ENCODE results near the gene PSMA4. TPM values are rescaled to one million over a fixed set of nuclear protein-coding genes. Genes with fewer than 3 reads are reported as not detected.

PSMA4 gene
- total RNA-seq, 1 experiment from 2014 or later = 294 TPM

DNA sequence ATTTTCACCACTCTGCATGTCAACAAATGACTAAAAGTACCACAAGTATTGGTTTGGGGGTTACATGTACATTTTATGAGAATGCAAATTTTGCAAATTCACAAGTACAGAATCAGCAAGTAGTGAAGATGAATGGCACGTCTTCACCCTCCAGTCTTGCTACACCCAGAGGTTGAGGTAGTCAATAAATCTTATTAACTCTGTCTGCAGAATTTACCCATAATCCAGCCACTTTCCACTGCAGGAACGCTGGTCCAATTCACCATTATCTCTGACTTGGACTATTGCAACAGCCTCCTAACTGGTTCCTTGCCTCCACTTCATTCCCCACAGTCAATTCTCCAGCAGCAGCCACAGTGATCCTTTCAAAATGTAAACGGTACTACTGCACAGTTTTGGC lies 10.6 kb downstream of the PSMA4 start:
- Histone ChIP-seq H3K4me1 (ENCODE audit: control insufficient read depth in 1 of 2, insufficient read depth in 2 of 2, low read length in 2 of 2) (no peaks in the 10 kb centered on the region), H3K9me2 (ENCODE audit: insufficient read depth) (no peaks in the 10 kb centered on the region), H3K79me2 (ENCODE audit: insufficient read depth, low read length) (peaks cover 3% of the 10 kb centered on the region; the same call in 1 of the 2 replicates), H3K36me3 (ENCODE audit: control insufficient read depth in 1 of 2, insufficient read depth in 2 of 2, low read length in 2 of 2) (peaks cover 34 to 49% of the 10 kb centered on the region in 2 experiments), H3K9me3 (ENCODE audit: control insufficient read depth in 1 of 2, insufficient read depth in 1 of 2, low read depth in 1 of 2, low read length in 2 of 2) (no peaks in the 10 kb centered on the region), H3K4me2 (ENCODE audit: low read length) (no peak overlapping the region), H3K9ac (ENCODE audit: low read length) (no peak overlapping the region), H3K4me3 (replicated peaks in 1 of 2; ENCODE audit: low read depth in 1 of 2, low read length in 2 of 2) (no peak overlapping the region), H2AFZ (ENCODE audit: low read depth, low read length, poor library complexity, severe bottlenecking) (no peak overlapping the region), H3K27ac (ENCODE audit: low read depth, low read length) (no peak overlapping the region), H4K20me1 (ENCODE audit: insufficient read depth) (no peaks in the 10 kb centered on the region), H3K27me3 (ENCODE audit: insufficient read depth, low read length) (no peaks in the 10 kb centered on the region)
- TF ChIP-seq RAD21 (IDR thresholded peaks at IDR 0.05; ENCODE audit: low read depth) (no peak), TCF7L2 (IDR thresholded peaks at IDR 0.05; ENCODE audit: borderline replicate concordance, extremely low read depth, insufficient read depth, insufficient read length) (no peak), SIN3A (IDR thresholded peaks at IDR 0.05; ENCODE audit: low read depth) (no peak), POLR2AphosphoS5 (IDR thresholded peaks at IDR 0.05; ENCODE audit: low read depth, low read length) (no peak; the same call in 1 of the 2 replicates), SRF (IDR thresholded peaks at IDR 0.05; ENCODE audit: low read depth) (no peak), FOSL1 (IDR thresholded peaks at IDR 0.05; ENCODE audit: low read depth) (no peak), POLR2A (IDR thresholded peaks at IDR 0.05; ENCODE audit: borderline replicate concordance, extremely low read depth, insufficient read depth, insufficient read length) (no peak), EZH2 (IDR thresholded peaks at IDR 0.05) (no peak), ZFX (IDR thresholded peaks at IDR 0.05) (no peak), ELF1 (IDR thresholded peaks at IDR 0.05; ENCODE audit: borderline replicate concordance, low read depth) (no peak), EZH2phosphoT487 (IDR thresholded peaks at IDR 0.05; ENCODE audit: borderline replicate concordance) (no peak), JUND (IDR thresholded peaks at IDR 0.05) (no peak)
- TF ChIP-seq, protein P1, sequence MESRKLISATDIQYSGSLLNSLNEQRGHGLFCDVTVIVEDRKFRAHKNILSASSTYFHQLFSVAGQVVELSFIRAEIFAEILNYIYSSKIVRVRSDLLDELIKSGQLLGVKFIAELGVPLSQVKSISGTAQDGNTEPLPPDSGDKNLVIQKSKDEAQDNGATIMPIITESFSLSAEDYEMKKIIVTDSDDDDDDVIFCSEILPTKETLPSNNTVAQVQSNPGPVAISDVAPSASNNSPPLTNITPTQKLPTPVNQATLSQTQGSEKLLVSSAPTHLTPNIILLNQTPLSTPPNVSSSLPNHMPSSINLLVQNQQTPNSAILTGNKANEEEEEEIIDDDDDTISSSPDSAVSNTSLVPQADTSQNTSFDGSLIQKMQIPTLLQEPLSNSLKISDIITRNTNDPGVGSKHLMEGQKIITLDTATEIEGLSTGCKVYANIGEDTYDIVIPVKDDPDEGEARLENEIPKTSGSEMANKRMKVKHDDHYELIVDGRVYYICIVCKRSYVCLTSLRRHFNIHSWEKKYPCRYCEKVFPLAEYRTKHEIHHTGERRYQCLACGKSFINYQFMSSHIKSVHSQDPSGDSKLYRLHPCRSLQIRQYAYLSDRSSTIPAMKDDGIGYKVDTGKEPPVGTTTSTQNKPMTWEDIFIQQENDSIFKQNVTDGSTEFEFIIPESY (IDR thresholded peaks at IDR 0.05; ENCODE audit: extremely low read depth, insufficient replicate concordance, low read length) = no peak
- POLR2A ChIA-PET = no interaction called here
- intact Hi-C loops (cut with micrococcal nuclease) = no loop called here
- BruUV-seq (replicated peaks) = no TSS peak
- RAD21 ChIA-PET (ENCODE audit: low non-redundant PET in 1 of 2, low total read pairs in 2 of 2, uncharacterized antibody in 2 of 2, unreplicated experiment in 2 of 2) = no interaction called here
- ATAC-seq = no peak
- CTCF ChIA-PET = no interaction called here
- no peak for DNase-seq (ENCODE audit: low read depth, low spot score)
